GM10266 (cell line): ENCODE results near the gene MINDY2.

ENCODE experiments used
- DNase-seq: peaks from one replicate; pipeline ENCODE4 v3.0.0; 2012; ENCODE audit errors: extremely low spot score
- CTCF ChIP-seq: IDR thresholded peaks from 2 replicates; pipeline ENCODE4 v1.5.1; 2012; ENCODE audit warnings: mild to moderate bottlenecking, low read depth; ENCODE audit not compliant: control insufficient read depth, insufficient read depth; ENCODE audit errors: missing control alignments

Gene MINDY2

GRCh38 chr15:58736018-58736643, 35.0 kb upstream of the MINDY2 start:
- TF ChIP-seq CTCF = no peak
- DNase-seq = no peak

- no peak for DNase-seq
- TF ChIP-seq CTCF = no peak
These were observed 33.8 kb upstream of the MINDY2 start for GRCh38 chr15:58737298-58737697.

GRCh38 chr15:58738046-58738707, 32.9 kb upstream of the MINDY2 start:
- no peak for DNase-seq
- no peak for TF ChIP-seq CTCF

- no peak for DNase-seq
- no peak for TF ChIP-seq CTCF
These were observed 30.7 kb upstream of the MINDY2 start for GRCh38 chr15:58740436-58740835.

- no peak for TF ChIP-seq CTCF
- no peak for DNase-seq
These were observed 30.1 kb upstream of the MINDY2 start for GRCh38 chr15:58741032-58741431.

GRCh38 chr15:58742022-58742813, 28.9 kb upstream of the MINDY2 start:
- no peak for DNase-seq
- no peak for TF ChIP-seq CTCF

GRCh38 chr15:58742819-58743502, 28.1 kb upstream of the MINDY2 start:
- no peak for DNase-seq
- TF ChIP-seq CTCF = no peak
